HCT116 (cell line): ENCODE results near the gene OPCML. TPM values are rescaled to one million over a fixed set of nuclear protein-coding genes. Genes with fewer than 3 reads are reported as not detected.

ENCODE experiments used
- ATAC-seq: fragments of 200-7000 bp; cut with Tn5 transposase; 2 replicates; pipeline ENCODE4 v1.9.1; 2020; ENCODE audit warnings: mild to moderate bottlenecking, moderate library complexity
- BruUV-seq: library from RNA; stranded (reverse); fragments of 400-500 nt; replicated peaks from 2 replicates; lab custom pipeline; 2021; lab: Mats Ljungman, UMichigan
- CTCF ChIA-PET: fragments of 300-600 bp; sonication (Branson Sonifier 250); formaldehyde crosslinking; loops from one replicate; lab custom pipeline; 2021; ENCODE audit warnings: antibody characterized with exemption; lab: Charles Lee
- POLR2A ChIA-PET: fragments of 300-600, 350-600 bp; sonication (Branson Sonifier 250); formaldehyde crosslinking; loops from one replicate; lab custom pipeline; 2021; ENCODE audit warnings: antibody characterized with exemption; lab: Charles Lee
- RAD21 ChIA-PET, 2 experiments: fragments of 300-600 bp; sonication (Branson Sonifier 250); formaldehyde crosslinking; loops; one replicate each; lab custom pipeline; 2023; ENCODE audit warnings: low total read pairs in 2 of 2; ENCODE audit not compliant: uncharacterized antibody in 2 of 2, unreplicated experiment in 2 of 2, low non-redundant PET in 1 of 2; lab: Charles Lee
- DNase-seq: peaks from one replicate; pipeline ENCODE4 v3.0.0-alpha.2; 2010; ENCODE audit warnings: low read depth, low spot score
- H2AFZ ChIP-seq: fragments of 200-600 bp; shearing (Covaris generic), sonication (generic); 2 replicates; pipeline ENCODE4 v1.6.1; 2017; ENCODE audit warnings: low read depth, mixed run types, mixed read lengths, antibody characterized with exemption, low read length; ENCODE audit not compliant: poor library complexity, severe bottlenecking
- H3K27ac ChIP-seq: 2 replicates; pipeline ENCODE4 v1.5.1; 2012; ENCODE audit warnings: low read depth, low read length
- H3K27me3 ChIP-seq: fragments of 200-600 bp; sonication (generic); 2 replicates; pipeline ENCODE4 v1.6.1; 2016; ENCODE audit warnings: mixed run types, low read length, mixed read lengths; ENCODE audit not compliant: insufficient read depth
- H3K36me3 ChIP-seq, 2 experiments: fragments of 200-500 bp in 1 of 2; fragments of 200-600 bp in 1 of 2; sonication (Bioruptor generic) in 1 of 2; sonication (generic) in 1 of 2; 2 replicates each; pipeline versions ENCODE4 v1.5.1 to v1.6.1; 2014 to 2016; ENCODE audit warnings: low read length in 2 of 2, inconsistent platforms in 1 of 2, mixed read lengths in 1 of 2, mixed run types in 1 of 2; ENCODE audit not compliant: insufficient read depth in 2 of 2, control insufficient read depth in 1 of 2
- H3K4me1 ChIP-seq, 2 experiments: fragments of 200-600 bp in 1 of 2; sonication (generic) in 1 of 2; 2 replicates each; pipeline versions ENCODE4 v1.5.1 to v1.6.1; 2012 to 2017; ENCODE audit warnings: low read length in 2 of 2, inconsistent platforms in 1 of 2, mild to moderate bottlenecking in 1 of 2, mixed read lengths in 1 of 2, mixed run types in 1 of 2, moderate library complexity in 1 of 2; ENCODE audit not compliant: insufficient read depth in 2 of 2, control insufficient read depth in 1 of 2
- H3K4me2 ChIP-seq: fragments of 200-600 bp; sonication (generic); 2 replicates; pipeline ENCODE4 v1.6.1; 2017; ENCODE audit warnings: mixed run types, low read length, mixed read lengths
- H3K4me3 ChIP-seq, 2 experiments: fragments of 200-600 bp in 1 of 2; sonication (generic) in 1 of 2; replicated peaks in 1 of 2; 2 replicates each; pipeline ENCODE4 v1.5.1; 2011 to 2016; ENCODE audit warnings: low read length in 2 of 2, control low read depth in 1 of 2, low read depth in 1 of 2, mild to moderate bottlenecking in 1 of 2, mixed read lengths in 1 of 2, mixed run types in 1 of 2
- H3K79me2 ChIP-seq: fragments of 200-600 bp; sonication (generic); 2 replicates; pipeline ENCODE4 v1.6.1; 2017; ENCODE audit warnings: mild to moderate bottlenecking, mixed run types, low read length, moderate library complexity, mixed read lengths; ENCODE audit not compliant: insufficient read depth
- H3K9ac ChIP-seq: fragments of 200-600 bp; sonication (generic); 2 replicates; pipeline ENCODE4 v1.6.1; 2016; ENCODE audit warnings: low read length, mixed read lengths
- H3K9me2 ChIP-seq: fragments of 200-600 bp; sonication (generic), shearing (Covaris generic); 2 replicates; pipeline ENCODE4 v1.6.1; 2017; ENCODE audit warnings: mixed run types, mild to moderate bottlenecking, moderate library complexity; ENCODE audit not compliant: insufficient read depth
- H3K9me3 ChIP-seq, 2 experiments: fragments of 200-500 bp in 1 of 2; fragments of 200-600 bp in 1 of 2; sonication (Bioruptor generic) in 1 of 2; sonication (generic) in 1 of 2; 2 replicates each; pipeline ENCODE4 v1.6.1; 2014 to 2017; ENCODE audit warnings: low read length in 2 of 2, mixed read lengths in 2 of 2, inconsistent platforms in 1 of 2, low read depth in 1 of 2, mild to moderate bottlenecking in 1 of 2, mixed run types in 1 of 2, moderate library complexity in 1 of 2; ENCODE audit not compliant: control insufficient read depth in 1 of 2, insufficient read depth in 1 of 2
- H4K20me1 ChIP-seq: fragments of 200-600 bp; sonication (generic), shearing (Covaris generic); 2 replicates; pipeline ENCODE4 v1.6.1; 2017; ENCODE audit warnings: mixed run types, mild to moderate bottlenecking, moderate library complexity; ENCODE audit not compliant: insufficient read depth
- CBX3 ChIP-seq: IDR thresholded peaks from 2 replicates; pipeline ENCODE4 v1.6.1; 2012; ENCODE audit warnings: low read depth
- CEBPB ChIP-seq: IDR thresholded peaks from 2 replicates; pipeline ENCODE4 v1.6.1; 2012; ENCODE audit warnings: low read depth
- JUND ChIP-seq: IDR thresholded peaks from 2 replicates; pipeline ENCODE4 v1.6.1; 2012
- POLR2AphosphoS5 ChIP-seq: IDR thresholded peaks from 2 replicates; pipeline ENCODE4 v1.6.1; 2011; ENCODE audit warnings: mild to moderate bottlenecking, low read depth, low read length, moderate library complexity
- RAD21 ChIP-seq: IDR thresholded peaks from 2 replicates; pipeline ENCODE4 v1.6.1; 2012; ENCODE audit warnings: low read depth, mild to moderate bottlenecking
- SIN3A ChIP-seq: IDR thresholded peaks from 2 replicates; pipeline ENCODE4 v1.6.1; 2012; ENCODE audit warnings: low read depth
- intact Hi-C: fragments of 100-400 bp; cut with micrococcal nuclease; formaldehyde crosslinking; loops from 2 replicates; pipeline ENCODE4 v1.10.0; 2022
- total RNA-seq: library from RNA; stranded (reverse); gene quantifications from one replicate; pipeline ENCODE4 v1.2.1, GENCODE V29; 2021; ENCODE audit not compliant: unreplicated experiment
- TF ChIP-seq, protein P1 (sequence below), 3 experiments: fragments of 200-600 bp in 1 of 3; sonication (generic) in 1 of 3; IDR thresholded peaks in 2 of 3; conservative IDR thresholded peaks in 1 of 3; 2 replicates each; pipeline ENCODE4 v1.5.1; 2012 to 2017; ENCODE audit warnings: low read depth in 2 of 3, low read length in 2 of 3, antibody characterized with exemption in 1 of 3, borderline replicate concordance in 1 of 3, control low read depth in 1 of 3, mild to moderate bottlenecking in 1 of 3, mixed read lengths in 1 of 3, mixed run types in 1 of 3, moderate library complexity in 1 of 3; ENCODE audit not compliant: insufficient read depth in 1 of 3
- TF ChIP-seq, protein P2 (sequence below): IDR thresholded peaks from 2 replicates; pipeline ENCODE4 v1.6.1; 2011; ENCODE audit warnings: mild to moderate bottlenecking, low read length, moderate library complexity; ENCODE audit not compliant: insufficient replicate concordance; ENCODE audit errors: extremely low read depth

The OPCML gene
- total RNA-seq, 1 experiment from 2014 or later: not detected

DNA sequence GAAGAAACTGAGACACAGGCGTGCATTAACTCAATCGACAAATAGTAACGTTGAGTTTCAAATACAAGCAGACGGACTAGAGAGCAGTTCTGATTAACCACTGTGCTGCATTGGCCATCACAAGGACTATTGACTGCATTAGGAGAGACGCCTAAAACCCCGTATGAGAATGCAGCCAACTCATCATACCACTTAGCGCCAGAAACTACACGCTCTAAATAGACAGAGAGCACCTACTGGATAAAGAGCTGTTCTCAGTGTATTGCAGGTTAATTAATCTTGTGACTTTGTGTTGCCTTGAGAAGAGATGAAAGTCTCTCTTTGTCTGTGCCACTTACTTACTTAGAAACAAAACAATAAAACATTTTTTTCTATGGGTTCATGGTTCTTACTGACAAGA, 484.0 kb downstream of the OPCML start:
- Histone ChIP-seq H3K9ac (no peak overlapping the region), H2AFZ (no peak overlapping the region), H3K4me2 (no peak overlapping the region), H3K27me3 (no peaks in the 10 kb centered on the region), H3K36me3 (no peaks in the 10 kb centered on the region), H4K20me1 (no peaks in the 10 kb centered on the region), H3K9me2 (no peaks in the 10 kb centered on the region), H3K79me2 (no peaks in the 10 kb centered on the region), H3K4me3 (no peak overlapping the region), H3K9me3 (peaks cover 8 to 16% of the 10 kb centered on the region in 2 experiments; a peak in 2 of 4 replicates), H3K4me1 (no peaks in the 10 kb centered on the region), H3K27ac (no peak overlapping the region)
- ChIA-PET POLR2A (no interaction called here), RAD21 (no interaction called here), CTCF (no interaction called here)
- BruUV-seq: no TSS peak
- intact Hi-C loops: no loop called here
- ATAC-seq (no peak), DNase-seq (no peak)
- TF ChIP-seq POLR2AphosphoS5: no peak
- TF ChIP-seq, protein P1, sequence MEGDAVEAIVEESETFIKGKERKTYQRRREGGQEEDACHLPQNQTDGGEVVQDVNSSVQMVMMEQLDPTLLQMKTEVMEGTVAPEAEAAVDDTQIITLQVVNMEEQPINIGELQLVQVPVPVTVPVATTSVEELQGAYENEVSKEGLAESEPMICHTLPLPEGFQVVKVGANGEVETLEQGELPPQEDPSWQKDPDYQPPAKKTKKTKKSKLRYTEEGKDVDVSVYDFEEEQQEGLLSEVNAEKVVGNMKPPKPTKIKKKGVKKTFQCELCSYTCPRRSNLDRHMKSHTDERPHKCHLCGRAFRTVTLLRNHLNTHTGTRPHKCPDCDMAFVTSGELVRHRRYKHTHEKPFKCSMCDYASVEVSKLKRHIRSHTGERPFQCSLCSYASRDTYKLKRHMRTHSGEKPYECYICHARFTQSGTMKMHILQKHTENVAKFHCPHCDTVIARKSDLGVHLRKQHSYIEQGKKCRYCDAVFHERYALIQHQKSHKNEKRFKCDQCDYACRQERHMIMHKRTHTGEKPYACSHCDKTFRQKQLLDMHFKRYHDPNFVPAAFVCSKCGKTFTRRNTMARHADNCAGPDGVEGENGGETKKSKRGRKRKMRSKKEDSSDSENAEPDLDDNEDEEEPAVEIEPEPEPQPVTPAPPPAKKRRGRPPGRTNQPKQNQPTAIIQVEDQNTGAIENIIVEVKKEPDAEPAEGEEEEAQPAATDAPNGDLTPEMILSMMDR (IDR thresholded peaks at IDR 0.05 in 2 of 3, conservative IDR thresholded peaks at IDR 0.05 in 1 of 3; ENCODE audit: borderline replicate concordance in 1 of 3, insufficient read depth in 1 of 3, low read depth in 2 of 3, low read length in 2 of 3): no peak
- no peak for TF ChIP-seq CEBPB
- TF ChIP-seq JUND: no peak
- TF ChIP-seq RAD21: no peak
- TF ChIP-seq, protein P2, sequence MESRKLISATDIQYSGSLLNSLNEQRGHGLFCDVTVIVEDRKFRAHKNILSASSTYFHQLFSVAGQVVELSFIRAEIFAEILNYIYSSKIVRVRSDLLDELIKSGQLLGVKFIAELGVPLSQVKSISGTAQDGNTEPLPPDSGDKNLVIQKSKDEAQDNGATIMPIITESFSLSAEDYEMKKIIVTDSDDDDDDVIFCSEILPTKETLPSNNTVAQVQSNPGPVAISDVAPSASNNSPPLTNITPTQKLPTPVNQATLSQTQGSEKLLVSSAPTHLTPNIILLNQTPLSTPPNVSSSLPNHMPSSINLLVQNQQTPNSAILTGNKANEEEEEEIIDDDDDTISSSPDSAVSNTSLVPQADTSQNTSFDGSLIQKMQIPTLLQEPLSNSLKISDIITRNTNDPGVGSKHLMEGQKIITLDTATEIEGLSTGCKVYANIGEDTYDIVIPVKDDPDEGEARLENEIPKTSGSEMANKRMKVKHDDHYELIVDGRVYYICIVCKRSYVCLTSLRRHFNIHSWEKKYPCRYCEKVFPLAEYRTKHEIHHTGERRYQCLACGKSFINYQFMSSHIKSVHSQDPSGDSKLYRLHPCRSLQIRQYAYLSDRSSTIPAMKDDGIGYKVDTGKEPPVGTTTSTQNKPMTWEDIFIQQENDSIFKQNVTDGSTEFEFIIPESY: no peak
- no peak for TF ChIP-seq CBX3
- no peak for TF ChIP-seq SIN3A
